ENCODE results near the gene SLC27A3.

The SLC27A3 gene

DNA sequence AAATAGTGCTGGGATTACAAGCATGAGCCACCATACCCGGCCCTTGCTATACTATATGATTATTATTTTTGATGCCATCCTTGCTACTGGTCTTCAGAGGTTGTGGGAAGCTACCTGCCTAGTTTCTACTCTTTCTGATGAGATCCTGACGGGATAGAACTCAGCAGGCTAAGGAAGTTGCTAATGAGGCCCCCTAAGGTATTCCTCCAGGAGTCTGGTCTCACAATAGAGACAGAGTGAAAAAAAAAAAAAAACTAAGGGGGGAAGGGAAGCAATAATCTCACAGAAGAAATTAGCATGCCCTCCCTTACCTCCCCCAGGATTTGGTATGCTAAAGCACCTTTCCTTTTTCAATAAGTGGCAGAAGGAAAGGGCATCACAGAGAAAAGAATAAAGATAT is 29.8 kb upstream of the SLC27A3 start:
- DNase-seq, result no peak
- peak overlapping the region; percentile 16 to 31 for H3K27ac ChIP-seq
- TF ChIP-seq, protein P1, sequence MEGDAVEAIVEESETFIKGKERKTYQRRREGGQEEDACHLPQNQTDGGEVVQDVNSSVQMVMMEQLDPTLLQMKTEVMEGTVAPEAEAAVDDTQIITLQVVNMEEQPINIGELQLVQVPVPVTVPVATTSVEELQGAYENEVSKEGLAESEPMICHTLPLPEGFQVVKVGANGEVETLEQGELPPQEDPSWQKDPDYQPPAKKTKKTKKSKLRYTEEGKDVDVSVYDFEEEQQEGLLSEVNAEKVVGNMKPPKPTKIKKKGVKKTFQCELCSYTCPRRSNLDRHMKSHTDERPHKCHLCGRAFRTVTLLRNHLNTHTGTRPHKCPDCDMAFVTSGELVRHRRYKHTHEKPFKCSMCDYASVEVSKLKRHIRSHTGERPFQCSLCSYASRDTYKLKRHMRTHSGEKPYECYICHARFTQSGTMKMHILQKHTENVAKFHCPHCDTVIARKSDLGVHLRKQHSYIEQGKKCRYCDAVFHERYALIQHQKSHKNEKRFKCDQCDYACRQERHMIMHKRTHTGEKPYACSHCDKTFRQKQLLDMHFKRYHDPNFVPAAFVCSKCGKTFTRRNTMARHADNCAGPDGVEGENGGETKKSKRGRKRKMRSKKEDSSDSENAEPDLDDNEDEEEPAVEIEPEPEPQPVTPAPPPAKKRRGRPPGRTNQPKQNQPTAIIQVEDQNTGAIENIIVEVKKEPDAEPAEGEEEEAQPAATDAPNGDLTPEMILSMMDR (IDR thresholded peaks at IDR 0.05), result no peak
- no peak overlapping the region for H3K4me3 ChIP-seq
- intact Hi-C loops (cut with DNase I; ENCODE audit: low total_unique reads), result loop anchor here (5.0 to 10.0 kb wide), 2 partner anchors 68 to 231 kb away; partner anchors contain the start of gene NPR1
- H3K4me1 ChIP-seq, result peaks cover 0 to 73% (median 37%) of the 10 kb centered on the region in 4 donors
- H3K36me3 ChIP-seq, result peaks cover 17 to 74% (median 64%) of the 10 kb centered on the region in 3 donors
- no peaks in the 10 kb centered on the region for H3K27me3 ChIP-seq
- H3K9me3 ChIP-seq, result no peaks in the 10 kb centered on the region

DNA sequence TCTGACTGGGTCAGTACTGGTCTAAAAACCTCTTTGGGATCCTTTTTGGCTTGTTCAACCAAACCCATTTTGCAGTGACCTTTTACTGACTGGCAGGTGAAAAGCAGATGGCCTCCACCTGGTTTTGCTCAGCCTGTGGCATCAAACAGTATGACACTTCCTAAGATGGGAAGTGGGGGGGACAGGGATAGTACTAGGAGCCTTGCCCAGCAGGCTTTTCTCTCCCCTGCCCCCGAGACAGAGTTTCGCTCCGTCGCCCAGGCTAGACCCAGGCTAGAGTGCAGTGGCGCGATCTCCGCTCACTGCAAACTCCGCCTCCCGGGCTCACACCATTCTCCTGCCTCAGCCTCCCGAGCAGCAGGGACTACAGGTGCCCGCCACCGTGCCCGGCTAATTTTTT is 29.0 kb upstream of the SLC27A3 start:
- intact Hi-C loops (cut with DNase I; ENCODE audit: low total_unique reads), result loop anchor here (5.0 to 10.0 kb wide), 2 partner anchors 69 to 231 kb away; partner anchors contain the start of gene NPR1
- Histone ChIP-seq H3K9me3 (no peaks in the 10 kb centered on the region), H3K4me1 (peaks cover 0 to 80% (median 42%) of the 10 kb centered on the region in 4 donors), H3K27me3 (no peaks in the 10 kb centered on the region), H3K4me3 (no peak overlapping the region), H3K36me3 (peaks cover 9 to 74% (median 61%) of the 10 kb centered on the region in 3 donors), H3K27ac (peak overlapping the region; percentile 16 to 31)
- TF ChIP-seq, protein P1 (IDR thresholded peaks at IDR 0.05), result no peak
- no peak for DNase-seq

DNA sequence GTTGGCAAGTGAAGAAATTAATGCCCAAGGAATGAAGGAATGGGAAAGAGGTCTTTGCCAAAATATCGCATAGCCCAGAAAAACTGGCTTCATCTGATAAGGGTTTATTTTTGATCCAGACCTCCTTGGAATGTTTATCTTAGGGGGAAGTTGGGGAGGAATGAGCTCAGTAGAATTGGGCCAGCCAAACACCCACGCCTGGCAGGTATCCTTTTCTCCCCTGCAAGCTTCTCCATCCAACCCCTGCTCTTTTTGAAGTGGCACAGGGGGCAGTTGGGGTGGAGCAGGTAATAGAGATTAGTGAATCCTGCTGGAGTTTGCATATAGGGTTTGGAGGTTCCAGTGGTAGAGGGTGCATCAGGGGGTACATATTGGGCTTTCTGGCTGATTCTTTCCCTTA is 26.3 kb upstream of the SLC27A3 start:
- Histone ChIP-seq H3K27ac (peak overlapping the region; percentile 81 to 85), H3K4me3 (no peak overlapping the region), H3K4me1 (peaks cover 0 to 79% (median 33%) of the 10 kb centered on the region in 4 donors), H3K27me3 (no peaks in the 10 kb centered on the region), H3K9me3 (no peaks in the 10 kb centered on the region), H3K36me3 (peaks cover 0 to 84% (median 61%) of the 10 kb centered on the region in 3 donors)
- intact Hi-C loops (cut with DNase I; ENCODE audit: low total_unique reads), result loop anchor here (5.0 to 10.0 kb wide), 2 partner anchors 72 to 234 kb away; partner anchors contain the start of gene NPR1
- TF ChIP-seq, protein P1 (IDR thresholded peaks at IDR 0.05), result no peak
- no peak for DNase-seq

DNA sequence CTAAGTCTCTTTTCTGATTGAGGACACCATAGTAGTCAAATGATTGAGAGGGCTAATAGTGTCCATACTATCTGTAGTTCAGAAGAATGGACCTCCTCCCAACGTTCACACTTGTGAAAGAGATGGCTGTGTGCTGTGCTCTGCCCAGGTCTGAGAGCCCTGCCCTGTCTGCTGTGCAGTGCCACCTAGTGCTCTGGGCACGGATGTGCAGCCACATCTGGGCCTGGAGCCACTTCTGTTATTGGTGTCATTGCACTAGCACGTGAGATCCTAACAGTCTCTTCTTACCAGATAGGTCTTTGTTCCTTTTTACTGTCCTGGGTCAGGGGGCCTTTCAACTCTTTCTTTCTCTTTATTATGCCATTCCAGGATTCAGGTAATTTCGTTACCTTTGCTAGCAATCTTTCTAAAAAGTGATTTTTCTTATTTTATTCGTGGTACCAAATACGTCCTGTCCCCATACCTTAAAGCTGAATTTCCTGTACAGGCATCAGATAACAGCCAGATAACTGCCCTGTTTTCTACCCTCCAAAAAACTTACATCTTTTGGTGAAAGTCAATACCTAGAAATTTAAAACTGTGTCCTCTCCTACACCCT is 25.7 kb upstream of the SLC27A3 start:
- intact Hi-C loops (cut with DNase I; ENCODE audit: low total_unique reads), result loop anchor here (5.0 to 10.0 kb wide), 2 partner anchors 72 to 235 kb away; partner anchors contain the start of gene NPR1
- H3K27ac ChIP-seq, result peak overlapping the region; percentile 81 to 85
- H3K36me3 ChIP-seq, result peaks cover 5 to 84% (median 60%) of the 10 kb centered on the region in 3 donors
- H3K27me3 ChIP-seq, result no peaks in the 10 kb centered on the region
- H3K9me3 ChIP-seq, result no peaks in the 10 kb centered on the region
- TF ChIP-seq, protein P1 (IDR thresholded peaks at IDR 0.05), result peak; percentile 93 to 96
- peaks cover 0 to 73% (median 33%) of the 10 kb centered on the region in 4 donors for H3K4me1 ChIP-seq
- H3K4me3 ChIP-seq, result no peak overlapping the region
- peak; percentile 92 to 96 for DNase-seq

DNA sequence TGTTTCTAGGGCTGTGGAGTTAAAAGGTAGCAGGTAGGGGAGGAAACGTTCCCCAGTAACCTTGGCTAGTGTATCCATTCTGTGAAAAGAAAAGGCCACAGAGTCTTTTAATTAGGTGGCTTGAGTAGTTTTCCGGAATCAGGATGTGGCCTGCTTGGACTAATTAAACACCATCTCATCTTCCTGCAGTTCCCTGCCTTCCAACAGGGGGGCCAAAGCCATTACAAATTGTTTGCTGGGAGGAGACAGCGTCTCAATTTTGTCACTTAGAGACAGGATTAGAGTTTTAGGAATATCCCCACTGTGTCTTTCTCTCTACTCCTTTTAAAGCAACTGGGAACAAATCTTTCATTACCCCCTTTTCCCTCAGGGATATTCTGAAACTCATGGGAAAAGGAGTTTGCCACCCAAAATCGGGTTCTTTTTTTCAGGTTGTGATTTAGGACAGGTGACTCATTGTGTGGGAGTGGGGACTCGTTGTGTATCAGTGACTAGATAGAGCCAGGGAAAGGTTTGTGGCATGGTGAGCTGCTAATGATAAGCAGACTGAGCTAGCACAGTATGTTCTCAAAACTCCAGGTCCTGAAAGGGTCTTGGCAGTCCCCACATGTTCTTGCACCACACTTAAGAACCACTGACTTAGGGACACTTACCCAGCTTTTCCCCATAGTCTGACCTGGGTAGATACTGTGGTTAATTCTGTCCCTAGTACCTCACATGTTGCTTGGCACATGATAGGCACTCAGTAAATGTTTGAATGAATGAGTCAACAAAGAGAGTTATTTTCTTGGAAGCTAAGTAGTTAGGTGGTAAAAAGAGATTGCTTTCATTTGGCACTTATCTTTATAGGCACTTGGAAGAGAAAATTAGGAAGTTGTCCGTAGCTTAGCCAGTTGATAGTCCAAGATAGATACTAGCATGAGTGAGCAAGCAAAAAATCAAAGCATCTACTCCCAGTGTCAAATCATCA is 24.9 kb upstream of the SLC27A3 start:
- H3K4me1 ChIP-seq, result peaks cover 0 to 72% (median 33%) of the 10 kb centered on the region in 4 donors
- peak overlapping the region; percentile 81 to 85 for H3K27ac ChIP-seq
- no peaks in the 10 kb centered on the region for H3K27me3 ChIP-seq
- intact Hi-C loops (cut with DNase I; ENCODE audit: low total_unique reads), result no loop called here
- no peak overlapping the region for H3K4me3 ChIP-seq
- H3K36me3 ChIP-seq, result peaks cover 13 to 85% (median 64%) of the 10 kb centered on the region in 3 donors
- TF ChIP-seq, protein P1 (IDR thresholded peaks at IDR 0.05), result peak in 1 of 2 experiments; percentile 34
- no peaks in the 10 kb centered on the region for H3K9me3 ChIP-seq
- DNase-seq, result peak; percentile 80 to 82
